IMR-90 (cell line): ENCODE data around the gene SPATA3. TPM values are rescaled to one million over a fixed set of nuclear protein-coding genes. Genes with fewer than 3 reads are reported as not detected.

Source experiments
- ATAC-seq: fragments of 200-7000 bp; cut with Tn5 transposase; 2 replicates; pipeline ENCODE4 v1.9.1; 2020; ENCODE audit warnings: low read depth, mild to moderate bottlenecking, moderate library complexity
- BruUV-seq: library from RNA; stranded (reverse); fragments of 400-500 nt; replicated peaks from 2 replicates; lab custom pipeline; 2021; lab: Mats Ljungman, UMichigan
- CTCF ChIA-PET: fragments of 300-600 bp; formaldehyde crosslinking; extraction: SDS; loops from one replicate; lab custom pipeline; 2021; ENCODE audit warnings: antibody characterized with exemption; lab: Yijun Ruan, JAX
- POLR2A ChIA-PET: fragments of 300-600 bp; sonication (Branson Sonifier 250); formaldehyde crosslinking; loops from one replicate; lab custom pipeline; 2022; ENCODE audit warnings: antibody characterized with exemption; ENCODE audit not compliant: unreplicated experiment; lab: Charles Lee
- DNase-seq: peaks from one replicate; pipeline ENCODE4 v3.0.0; 2013
- H2AFZ ChIP-seq: replicated peaks from 2 replicates; pipeline ENCODE3; 2013; ENCODE audit warnings: low read length, mild to moderate bottlenecking; ENCODE audit not compliant: poor library complexity
- H2AK5ac ChIP-seq: 2 replicates; pipeline ENCODE4 v1.6.1; 2013; ENCODE audit warnings: low read depth, low read length, inconsistent platforms
- H2AK9ac ChIP-seq: replicated peaks from 2 replicates; pipeline ENCODE3; 2013; ENCODE audit warnings: mild to moderate bottlenecking, low read depth, low read length, moderate library complexity; ENCODE audit not compliant: poor library complexity
- H2BK120ac ChIP-seq: 2 replicates; pipeline ENCODE4 v1.6.1; 2013; ENCODE audit warnings: low read depth, low read length, inconsistent platforms
- H2BK15ac ChIP-seq: 3 replicates; pipeline ENCODE4 v1.6.1; 2013; ENCODE audit warnings: low read depth, low read length, inconsistent platforms
- H2BK20ac ChIP-seq: 2 replicates; pipeline ENCODE4 v1.6.1; 2013; ENCODE audit warnings: low read depth, mild to moderate bottlenecking, inconsistent platforms, low read length, moderate library complexity
- H2BK5ac ChIP-seq: 2 replicates; pipeline ENCODE4 v1.6.1; 2013; ENCODE audit warnings: mild to moderate bottlenecking, low read depth, low read length, inconsistent platforms; ENCODE audit not compliant: poor library complexity, severe bottlenecking
- H3K14ac ChIP-seq: replicated peaks from 2 replicates; pipeline ENCODE4 v1.6.1; 2013; ENCODE audit warnings: low read depth, low read length, inconsistent platforms
- H3K18ac ChIP-seq: 2 replicates; pipeline ENCODE4 v1.6.1; 2013; ENCODE audit warnings: low read depth, low read length, control low read depth
- H3K23ac ChIP-seq: 2 replicates; pipeline ENCODE4 v1.6.1; 2013; ENCODE audit warnings: low read depth, low read length, inconsistent platforms
- H3K27ac ChIP-seq: 2 replicates; pipeline ENCODE4 v1.5.1; 2013; ENCODE audit warnings: mild to moderate bottlenecking, control low read depth, low read length; ENCODE audit not compliant: insufficient read depth
- H3K27me3 ChIP-seq: 2 replicates; pipeline ENCODE4 v1.6.1; 2013; ENCODE audit warnings: low read length; ENCODE audit not compliant: control insufficient read depth, insufficient read depth
- H3K36me3 ChIP-seq: 2 replicates; pipeline ENCODE4 v1.6.1; 2013; ENCODE audit warnings: low read length, mixed read lengths; ENCODE audit not compliant: control insufficient read depth, insufficient read depth
- H3K4ac ChIP-seq: 2 replicates; pipeline ENCODE4 v1.6.1; 2013; ENCODE audit warnings: low read depth, low read length, inconsistent platforms
- H3K4me1 ChIP-seq: 2 replicates; pipeline ENCODE4 v1.6.1; 2013; ENCODE audit warnings: low read length, mixed read lengths; ENCODE audit not compliant: control insufficient read depth, insufficient read depth
- H3K4me2 ChIP-seq: 2 replicates; pipeline ENCODE4 v1.6.1; 2013; ENCODE audit warnings: low read depth, mild to moderate bottlenecking, control low read depth, low read length, moderate library complexity
- H3K4me3 ChIP-seq: 2 replicates; pipeline ENCODE4 v1.5.1; 2013; ENCODE audit warnings: low read depth, mild to moderate bottlenecking, control low read depth, low read length, moderate library complexity; ENCODE audit not compliant: insufficient read depth
- H3K56ac ChIP-seq: 2 replicates; pipeline ENCODE4 v1.6.1; 2013; ENCODE audit warnings: low read length, inconsistent platforms; ENCODE audit not compliant: insufficient read depth; ENCODE audit errors: extremely low read depth
- H3K79me1 ChIP-seq, 2 experiments: 2 replicates each; pipeline ENCODE4 v1.6.1; 2013; ENCODE audit warnings: low read length in 2 of 2, inconsistent platforms in 1 of 2, low read depth in 1 of 2
- H3K9ac ChIP-seq: 2 replicates; pipeline ENCODE4 v1.6.1; 2013; ENCODE audit warnings: low read depth, low read length, control low read depth
- H3K9me1 ChIP-seq: 2 replicates; pipeline ENCODE4 v1.6.1; 2013; ENCODE audit warnings: low read length, inconsistent platforms; ENCODE audit not compliant: insufficient read depth
- H3K9me3 ChIP-seq: 2 replicates; pipeline ENCODE4 v1.6.1; 2013; ENCODE audit warnings: low read length; ENCODE audit not compliant: control insufficient read depth, insufficient read depth
- H4K20me1 ChIP-seq: 2 replicates; pipeline ENCODE4 v1.6.1; 2013; ENCODE audit warnings: low read length, inconsistent platforms; ENCODE audit not compliant: insufficient read depth
- H4K5ac ChIP-seq: 2 replicates; pipeline ENCODE4 v1.6.1; 2013; ENCODE audit warnings: mild to moderate bottlenecking, low read depth, low read length, control low read depth
- H4K8ac ChIP-seq, 2 experiments: 2 replicates each; pipeline ENCODE4 v1.6.1; 2013; ENCODE audit warnings: low read depth in 2 of 2, low read length in 2 of 2, control low read depth in 1 of 2, inconsistent platforms in 1 of 2
- H4K91ac ChIP-seq: 2 replicates; pipeline ENCODE4 v1.6.1; 2013; ENCODE audit warnings: low read depth, low read length, inconsistent platforms; ENCODE audit not compliant: insufficient read depth
- BHLHE40 ChIP-seq: fragments of 150-350 bp; IDR thresholded peaks from 2 replicates; pipeline ENCODE4 v1.6.1; 2016; ENCODE audit warnings: mild to moderate bottlenecking, low read depth, low read length
- CEBPB ChIP-seq: IDR thresholded peaks from 2 replicates; pipeline ENCODE4 v1.6.1; 2012; ENCODE audit warnings: low read depth, low read length, improper control_type of control experiment
- CHD1 ChIP-seq: IDR thresholded peaks from 2 replicates; pipeline ENCODE4 v1.6.1; 2012; ENCODE audit warnings: low read depth, low read length, improper control_type of control experiment
- CTCF ChIP-seq: conservative IDR thresholded peaks from 2 replicates; pipeline ENCODE4 v1.5.1; 2012; ENCODE audit warnings: mild to moderate bottlenecking, low read depth, low read length, improper control_type of control experiment
- ELK1 ChIP-seq: fragments of 150-350 bp; IDR thresholded peaks from 2 replicates; pipeline ENCODE4 v1.6.1; 2016; ENCODE audit warnings: low read depth, mild to moderate bottlenecking, low read length, moderate library complexity, borderline replicate concordance
- FOS ChIP-seq: fragments of 150-350 bp; IDR thresholded peaks from 2 replicates; pipeline ENCODE4 v1.6.1; 2016; ENCODE audit warnings: low read depth, low read length
- MAFK ChIP-seq: IDR thresholded peaks from 2 replicates; pipeline ENCODE4 v1.6.1; 2012; ENCODE audit warnings: low read depth, low read length, improper control_type of control experiment
- MAZ ChIP-seq: IDR thresholded peaks from 2 replicates; pipeline ENCODE4 v1.6.1; 2012; ENCODE audit warnings: low read depth, mild to moderate bottlenecking, low read length, improper control_type of control experiment, moderate library complexity, borderline replicate concordance
- MXI1 ChIP-seq: IDR thresholded peaks from 2 replicates; pipeline ENCODE4 v1.6.1; 2012; ENCODE audit warnings: low read depth, mild to moderate bottlenecking, low read length, moderate library complexity, borderline replicate concordance
- NFE2L2 ChIP-seq: fragments of 150-350 bp; IDR thresholded peaks from 2 replicates; pipeline ENCODE4 v1.6.1; 2016; ENCODE audit warnings: low read depth, mild to moderate bottlenecking, low read length
- POLR2A ChIP-seq: IDR thresholded peaks from 2 replicates; pipeline ENCODE4 v1.6.1; 2012; ENCODE audit warnings: mild to moderate bottlenecking, low read depth, low read length
- RAD21 ChIP-seq: IDR thresholded peaks from 2 replicates; pipeline ENCODE4 v1.6.1; 2012; ENCODE audit warnings: low read length, improper control_type of control experiment
- RCOR1 ChIP-seq: IDR thresholded peaks from 2 replicates; pipeline ENCODE4 v1.6.1; 2012; ENCODE audit warnings: mild to moderate bottlenecking, low read length, improper control_type of control experiment; ENCODE audit not compliant: insufficient replicate concordance
- RFX5 ChIP-seq: IDR thresholded peaks from 2 replicates; pipeline ENCODE4 v1.8.0; 2012; ENCODE audit warnings: low read depth, mild to moderate bottlenecking, low read length, moderate library complexity
- SMC3 ChIP-seq: fragments of 150-350 bp; IDR thresholded peaks from 2 replicates; pipeline ENCODE4 v1.6.1; 2016; ENCODE audit warnings: low read depth, mild to moderate bottlenecking, antibody characterized with exemption, low read length, moderate library complexity
- WGBS, 2 experiments: methylation state at CpG; one replicate each; pipeline versions ENCODE4 v1.1.5 to v1.1.7; 2013; ENCODE audit warnings: missing lambda C conversion rate in 2 of 2; ENCODE audit not compliant: insufficient read length in 1 of 2; ENCODE audit errors: extremely low coverage in 2 of 2; 5-methylcytosine and 5-hydroxymethylcytosine counted together
- dilution Hi-C: fragments of 300-500 bp; cut with HindIII; formaldehyde crosslinking; loops from one replicate; pipeline ENCODE4 v1.14.3; 2018; ENCODE audit warnings: low sequenced_read_pairs; ENCODE audit not compliant: unreplicated experiment
- in situ Hi-C: fragments of 300-500 bp; cut with MboI; formaldehyde crosslinking; loops from 3 replicates; pipeline ENCODE4 v1.14.3; 2019; ENCODE audit warnings: low sequenced_read_pairs, inconsistent platforms, mixed read lengths
- intact Hi-C: fragments of 100-400 bp; cut with micrococcal nuclease; formaldehyde crosslinking; loops from 2 replicates; pipeline ENCODE4 v1.10.0; 2022
- polyA plus RNA-seq, 3 experiments: library from polyadenylated mRNA; depleted of rRNA; stranded (reverse); fragments of >200 nt; gene quantifications; 2 replicates each; pipeline ENCODE4 v1.2.3, GENCODE V29; 2012; ENCODE audit warnings: low replicate concordance in 1 of 3
- total RNA-seq: library from RNA; depleted of rRNA; stranded (reverse); fragments of >200 nt; gene quantifications from 2 replicates; pipeline ENCODE4 v1.2.3, GENCODE V29; 2012
- TF ChIP-seq, protein P1 (sequence below): fragments of 150-350 bp; IDR thresholded peaks from 2 replicates; pipeline ENCODE4 v1.6.1; 2017; ENCODE audit warnings: mild to moderate bottlenecking, antibody characterized with exemption, low read length, low read depth

Gene SPATA3
- total and polyA plus RNA-seq, 2 of the 4 experiments (the other 2 are of a cell fraction), result not detected

DNA sequence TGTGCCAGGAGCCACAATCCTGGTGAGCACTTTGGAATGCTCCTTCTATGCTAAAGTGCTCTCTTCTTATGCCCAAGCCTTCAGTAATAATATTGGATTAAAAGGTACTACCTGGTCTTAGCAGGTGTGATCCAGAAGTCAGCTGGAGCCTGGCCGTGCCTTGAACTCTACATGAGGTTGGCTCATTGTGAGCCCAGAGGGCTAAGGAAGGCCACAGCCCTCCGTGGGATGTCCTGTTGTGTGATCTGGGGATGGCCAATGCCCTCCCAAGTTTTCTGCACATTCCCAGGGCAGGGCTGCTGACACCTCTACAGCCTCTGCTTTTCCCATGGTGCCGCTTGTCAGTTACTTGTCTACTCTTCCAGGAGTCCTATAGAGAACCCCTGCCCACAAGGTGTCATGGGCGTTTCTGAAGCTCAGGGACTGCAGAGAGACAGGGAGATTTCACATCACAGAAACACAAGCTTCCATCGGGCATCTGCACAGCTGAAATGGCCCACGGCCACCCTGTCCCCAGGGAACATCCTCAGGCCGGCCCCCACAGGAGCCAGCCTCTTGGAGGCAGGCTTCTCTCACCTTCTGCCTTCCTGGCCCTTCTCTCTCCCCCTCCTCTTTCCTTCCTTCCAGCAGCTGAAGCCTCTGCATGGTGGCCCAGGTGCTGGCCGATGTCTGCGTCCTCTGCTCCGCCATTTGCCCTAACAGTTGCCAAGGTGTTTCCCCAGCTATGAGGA is 43.5 kb upstream of the SPATA3 start:
- H3K27me3 ChIP-seq, result peaks cover 32% of the 10 kb centered on the region
- H2BK20ac ChIP-seq, result no peak overlapping the region
- in situ Hi-C loops (no loop called here), intact Hi-C loops (loop anchor here (10.0 kb wide), 1 partner anchor 62 kb away; no protein-coding TSS in a partner anchor), dilution Hi-C loops (no loop called here)
- peaks cover 3% of the 10 kb centered on the region; the same call in 1 of the 2 replicates for H3K9me3 ChIP-seq
- H3K36me3 ChIP-seq, result no peaks in the 10 kb centered on the region
- no peaks in the 10 kb centered on the region for H3K9me1 ChIP-seq
- H3K79me1 ChIP-seq, result no peaks in the 10 kb centered on the region
- no peak overlapping the region for H4K5ac ChIP-seq
- no peak overlapping the region for H4K8ac ChIP-seq
- no peak overlapping the region for H2BK120ac ChIP-seq
- H2AFZ ChIP-seq, result no peak overlapping the region
- H2BK15ac ChIP-seq, result no peak overlapping the region
- no peak overlapping the region for H4K91ac ChIP-seq
- no peak overlapping the region for H3K23ac ChIP-seq
- no TSS peak for BruUV-seq
- no peaks in the 10 kb centered on the region for H4K20me1 ChIP-seq
- H3K56ac ChIP-seq, result no peak overlapping the region
- 100% methylated on average over 1 of the region's 10 CpGs; no CpG with 5 or more reads in 1 of the 2 experiments for whole genome bisulfite sequencing, 2 experiments
- no peak overlapping the region for H3K4me2 ChIP-seq
- no peak overlapping the region for H3K4me3 ChIP-seq
- no peak for ATAC-seq
- no peaks in the 10 kb centered on the region for H3K4me1 ChIP-seq
- no peak overlapping the region for H3K4ac ChIP-seq
- H3K27ac ChIP-seq, result no peak overlapping the region
- H2AK9ac ChIP-seq, result no peak overlapping the region
- DNase-seq, result no peak
- H3K9ac ChIP-seq, result no peak overlapping the region
- H2AK5ac ChIP-seq, result no peak overlapping the region
- CTCF ChIA-PET, result no interaction called here
- TF ChIP-seq RCOR1 (no peak), MAZ (no peak), POLR2A (no peak), SMC3 (no peak), RAD21 (no peak), MXI1 (no peak), CTCF (no peak), NFE2L2 (no peak), RFX5 (no peak), ELK1 (no peak), CHD1 (no peak), FOS (no peak), CEBPB (no peak), BHLHE40 (no peak), MAFK (no peak)
- TF ChIP-seq, protein P1, sequence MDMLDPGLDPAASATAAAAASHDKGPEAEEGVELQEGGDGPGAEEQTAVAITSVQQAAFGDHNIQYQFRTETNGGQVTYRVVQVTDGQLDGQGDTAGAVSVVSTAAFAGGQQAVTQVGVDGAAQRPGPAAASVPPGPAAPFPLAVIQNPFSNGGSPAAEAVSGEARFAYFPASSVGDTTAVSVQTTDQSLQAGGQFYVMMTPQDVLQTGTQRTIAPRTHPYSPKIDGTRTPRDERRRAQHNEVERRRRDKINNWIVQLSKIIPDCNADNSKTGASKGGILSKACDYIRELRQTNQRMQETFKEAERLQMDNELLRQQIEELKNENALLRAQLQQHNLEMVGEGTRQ, result no peak
- no peak overlapping the region for H3K18ac ChIP-seq
- no peak overlapping the region for H3K14ac ChIP-seq
- H2BK5ac ChIP-seq, result no peak overlapping the region
- POLR2A ChIA-PET, result no interaction called here
